GM13977 (cell line): ENCODE results near the gene TTC33.

Source experiments
- DNase-seq: peaks from one replicate; pipeline ENCODE4 v3.0.0; 2012; ENCODE audit warnings: low spot score
- in situ Hi-C: fragments of 300-500 bp; cut with MboI; formaldehyde crosslinking; loops from one replicate; pipeline ENCODE4 v1.12.0; 2022; ENCODE audit warnings: low sequenced_read_pairs, low pct_unique_long_range_greater_than_20kb, mixed read lengths, inconsistent platforms; ENCODE audit not compliant: unreplicated experiment
- TF ChIP-seq, protein P1 (sequence below): IDR thresholded peaks from 2 replicates; pipeline ENCODE4 v1.5.1; 2012; ENCODE audit warnings: mild to moderate bottlenecking, control low read depth; ENCODE audit not compliant: insufficient read depth; ENCODE audit errors: extremely low read depth, missing control alignments

The TTC33 gene

DNA sequence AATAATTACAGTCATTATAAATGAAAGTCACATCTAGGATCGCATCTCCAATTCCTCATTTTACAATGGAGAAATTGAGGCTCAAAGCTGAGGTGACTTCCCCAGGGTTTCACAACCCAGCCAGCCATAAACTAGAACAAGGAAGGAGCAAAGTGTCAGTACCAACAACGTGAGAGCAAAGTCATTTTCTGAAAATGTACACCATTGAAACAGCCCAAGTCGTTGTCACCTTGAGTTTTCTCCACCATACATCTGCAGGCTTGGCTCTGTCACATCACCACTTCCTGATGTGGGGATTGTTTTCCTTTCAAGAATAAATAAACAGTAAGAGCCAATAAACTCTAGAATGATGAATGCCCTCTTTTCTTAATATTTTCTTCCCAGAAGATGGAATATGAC lies 260.5 kb downstream of the TTC33 start:
- TF ChIP-seq, protein P1, sequence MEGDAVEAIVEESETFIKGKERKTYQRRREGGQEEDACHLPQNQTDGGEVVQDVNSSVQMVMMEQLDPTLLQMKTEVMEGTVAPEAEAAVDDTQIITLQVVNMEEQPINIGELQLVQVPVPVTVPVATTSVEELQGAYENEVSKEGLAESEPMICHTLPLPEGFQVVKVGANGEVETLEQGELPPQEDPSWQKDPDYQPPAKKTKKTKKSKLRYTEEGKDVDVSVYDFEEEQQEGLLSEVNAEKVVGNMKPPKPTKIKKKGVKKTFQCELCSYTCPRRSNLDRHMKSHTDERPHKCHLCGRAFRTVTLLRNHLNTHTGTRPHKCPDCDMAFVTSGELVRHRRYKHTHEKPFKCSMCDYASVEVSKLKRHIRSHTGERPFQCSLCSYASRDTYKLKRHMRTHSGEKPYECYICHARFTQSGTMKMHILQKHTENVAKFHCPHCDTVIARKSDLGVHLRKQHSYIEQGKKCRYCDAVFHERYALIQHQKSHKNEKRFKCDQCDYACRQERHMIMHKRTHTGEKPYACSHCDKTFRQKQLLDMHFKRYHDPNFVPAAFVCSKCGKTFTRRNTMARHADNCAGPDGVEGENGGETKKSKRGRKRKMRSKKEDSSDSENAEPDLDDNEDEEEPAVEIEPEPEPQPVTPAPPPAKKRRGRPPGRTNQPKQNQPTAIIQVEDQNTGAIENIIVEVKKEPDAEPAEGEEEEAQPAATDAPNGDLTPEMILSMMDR: no peak
- in situ Hi-C loops: no loop called here
- DNase-seq: no peak

DNA sequence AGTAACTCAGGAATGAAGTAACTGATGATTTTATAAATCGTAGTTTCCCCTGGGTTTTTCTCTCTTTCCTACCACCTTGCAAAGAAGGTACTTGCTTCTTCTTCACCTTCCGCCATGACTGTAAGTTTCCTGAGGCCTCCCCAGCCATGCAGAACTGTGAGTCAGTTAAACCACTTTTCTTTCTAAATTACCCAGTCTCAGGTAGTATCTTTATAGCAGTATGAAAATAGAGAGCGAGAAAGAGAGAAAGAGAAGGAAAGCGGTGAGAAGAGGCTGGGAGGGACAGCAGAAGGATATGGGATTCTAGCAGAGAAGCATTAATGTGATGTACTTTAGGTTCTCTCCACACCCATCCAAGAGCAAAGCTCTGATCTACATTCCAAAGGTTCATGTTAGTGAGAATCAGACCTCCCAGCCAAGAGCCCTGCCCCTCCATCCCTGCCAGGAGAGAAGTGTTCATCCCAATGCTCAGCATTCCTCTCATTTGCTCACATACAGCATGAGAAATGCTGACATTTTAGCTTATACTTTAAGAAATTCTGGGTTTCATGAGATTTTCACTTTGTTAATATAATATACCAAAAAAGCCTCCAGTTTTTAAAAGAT lies 261.0 kb downstream of the TTC33 start:
- in situ Hi-C loops: no loop called here
- no peak for DNase-seq
- TF ChIP-seq, protein P1: no peak

DNA sequence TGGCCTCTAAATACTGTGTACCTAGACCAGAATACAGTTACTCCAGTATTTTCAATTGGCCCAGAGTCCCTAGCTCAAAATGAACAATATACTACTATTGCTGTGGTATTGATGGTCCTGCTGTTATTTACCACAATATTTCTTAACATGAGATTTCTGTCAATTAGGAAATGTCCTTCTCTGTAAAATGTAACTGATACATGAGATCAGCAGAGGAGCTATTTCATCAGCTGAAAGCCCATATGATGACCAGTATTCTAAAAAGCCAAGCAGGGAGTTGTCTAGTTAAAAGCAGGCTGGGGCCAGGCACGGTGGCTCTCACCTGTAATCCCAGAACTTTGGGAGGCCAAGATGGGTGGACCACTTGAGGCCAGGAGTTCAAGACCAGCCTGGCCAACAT lies 263.7 kb downstream of the TTC33 start:
- in situ Hi-C loops: no loop called here
- no peak for DNase-seq
- TF ChIP-seq, protein P1: no peak

DNA sequence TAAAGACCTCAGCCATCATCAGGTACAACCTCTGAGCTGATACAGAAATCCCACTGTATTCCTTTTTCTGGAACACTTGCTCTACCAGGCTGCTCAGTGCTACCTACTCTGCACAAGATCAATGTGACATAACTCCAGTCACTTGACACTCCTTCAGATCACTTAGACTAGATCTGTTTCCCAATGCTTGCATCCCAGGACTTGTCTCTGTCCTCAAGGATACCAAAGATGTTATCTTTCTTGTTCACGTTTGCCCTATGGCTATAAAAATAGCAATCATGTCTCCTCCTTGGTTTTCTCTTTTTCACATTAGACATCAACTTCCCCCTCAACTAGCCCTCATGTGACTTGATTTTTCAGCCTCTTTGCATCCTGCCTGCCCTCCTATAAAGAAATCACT lies 264.1 kb downstream of the TTC33 start:
- TF ChIP-seq, protein P1: no peak
- no peak for DNase-seq
- in situ Hi-C loops: no loop called here

DNA sequence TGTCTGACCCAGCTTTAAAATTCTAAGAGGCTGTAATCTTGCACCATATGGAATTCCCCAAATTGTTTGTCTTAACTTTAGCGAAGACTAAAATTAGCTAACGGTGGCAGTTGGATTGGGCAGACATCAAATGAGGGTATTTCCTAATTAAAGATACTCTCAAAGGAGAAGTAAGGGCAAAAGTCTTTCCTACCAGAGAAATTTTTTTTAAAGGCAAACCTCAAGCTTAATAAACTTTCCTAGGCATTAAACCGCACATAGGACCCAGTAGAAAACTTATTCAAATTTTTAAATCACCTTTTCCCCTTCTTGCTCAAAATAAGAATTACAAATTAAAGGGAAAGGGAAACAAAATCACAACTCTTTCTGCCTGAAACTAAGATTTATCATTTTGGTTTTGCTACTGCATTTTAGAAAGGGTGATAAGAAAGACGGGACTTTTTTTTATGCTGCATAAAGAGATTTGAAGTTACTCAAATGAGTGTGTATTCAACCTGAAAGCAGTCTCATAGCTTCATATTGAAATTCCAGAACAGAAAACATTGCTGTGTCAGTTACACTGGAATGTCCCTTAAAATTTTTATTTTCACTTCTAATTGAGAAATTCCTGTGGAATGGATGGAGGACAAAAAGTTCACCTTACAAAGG lies 265.2 kb downstream of the TTC33 start:
- TF ChIP-seq, protein P1: no peak

DNA sequence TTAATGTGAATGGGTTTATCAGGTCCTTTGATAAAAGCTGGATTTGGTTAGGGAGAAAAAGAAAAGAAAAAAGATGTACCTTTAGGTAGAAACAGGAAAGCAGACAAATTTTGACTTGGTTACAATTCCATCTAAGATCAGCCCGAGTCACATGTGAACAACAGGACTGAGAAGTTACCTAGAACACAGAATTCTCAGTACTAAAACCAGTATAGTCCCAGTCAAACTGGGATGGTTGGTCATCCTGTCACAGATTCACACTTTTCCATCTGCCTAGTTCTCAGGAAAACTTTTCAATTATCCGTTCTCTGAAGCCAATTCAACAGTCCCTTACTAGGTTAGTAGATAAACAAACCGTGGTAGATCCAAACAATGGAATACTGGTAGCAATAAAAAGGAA lies 266.3 kb downstream of the TTC33 start:
- TF ChIP-seq, protein P1: no peak
- no peak for DNase-seq
- in situ Hi-C loops: loop anchor here (10.0 kb wide), 1 partner anchor 95 kb away; no protein-coding TSS in a partner anchor

More for the DNA sequence above, 265.2 kb downstream of the TTC33 start:
- DNase-seq: peak; percentile 11
- in situ Hi-C loops: no loop called here
